HEK293 (cell line): ENCODE data around the gene PTPN12.

Experiments used
- CTCF ChIA-PET: fragments of 350-600 bp; formaldehyde crosslinking; extraction: SDS; loops from one replicate; lab custom pipeline; 2021; ENCODE audit warnings: antibody characterized with exemption; lab: Yijun Ruan, JAX
- POLR2A ChIA-PET: fragments of 300-600 bp; formaldehyde crosslinking; extraction: SDS; loops from one replicate; lab custom pipeline; 2020; ENCODE audit warnings: antibody characterized with exemption, inconsistent platforms; lab: Yijun Ruan, JAX
- H3K27ac ChIP-seq: fragments of 200-500 bp; sonication (Bioruptor generic); 2 replicates; pipeline ENCODE4 v1.5.1; 2014; ENCODE audit warnings: low read depth, low read length, control low read depth, inconsistent platforms; ENCODE audit errors: extremely low read depth
- H3K36me3 ChIP-seq, 2 experiments: fragments of 200-500 bp in 1 of 2; sonication (Bioruptor generic) in 1 of 2; 1 replicate in 1 of 2; 2 replicates in 1 of 2; pipeline ENCODE4 v1.5.1; 2014 to 2017; ENCODE audit warnings: inconsistent platforms in 2 of 2, low read length in 2 of 2; ENCODE audit not compliant: control insufficient read depth in 2 of 2, insufficient read depth in 1 of 2
- H3K4me1 ChIP-seq: fragments of 200-500 bp; sonication (Bioruptor generic); 2 replicates; pipeline ENCODE4 v1.5.1; 2014; ENCODE audit warnings: mild to moderate bottlenecking, low read length, inconsistent platforms; ENCODE audit not compliant: control insufficient read depth, insufficient read depth
- H3K4me3 ChIP-seq: 2 replicates; pipeline ENCODE4 v1.5.1; 2011; ENCODE audit warnings: low read depth, mild to moderate bottlenecking, control low read depth, low read length, moderate library complexity
- H3K9me3 ChIP-seq: fragments of 200-500 bp; sonication (Bioruptor generic); 2 replicates; pipeline ENCODE4 v1.5.1; 2014; ENCODE audit warnings: low read depth, low read length, inconsistent platforms; ENCODE audit not compliant: control insufficient read depth, insufficient read depth
- BCL6B ChIP-seq: fragments of 450-650 bp; formaldehyde crosslinking; IDR thresholded peaks from 2 replicates; pipeline ENCODE4 v1.5.1; 2017; ENCODE audit warnings: missing biosample characterization, missing genetic modification characterization
- EGR2 ChIP-seq: fragments of 450-650 bp; formaldehyde crosslinking; IDR thresholded peaks from 2 replicates; pipeline ENCODE4 v1.5.1; 2016; ENCODE audit warnings: low read depth, missing biosample characterization, missing genetic modification characterization
- GLI2 ChIP-seq: fragments of 450-650 bp; formaldehyde crosslinking; IDR thresholded peaks from 2 replicates; pipeline ENCODE4; 2017; ENCODE audit warnings: missing biosample characterization, missing genetic modification characterization, low read depth, borderline replicate concordance
- KLF16 ChIP-seq: fragments of 450-650 bp; formaldehyde crosslinking; IDR thresholded peaks from 2 replicates; pipeline ENCODE4 v1.5.1; 2017; ENCODE audit warnings: missing biosample characterization, missing genetic modification characterization
- KLF7 ChIP-seq: fragments of 450-650 bp; formaldehyde crosslinking; IDR thresholded peaks from 2 replicates; pipeline ENCODE4 v1.5.1; 2016; ENCODE audit warnings: missing biosample characterization, missing genetic modification characterization, borderline replicate concordance
- KLF8 ChIP-seq: fragments of 450-650 bp; formaldehyde crosslinking; IDR thresholded peaks from 2 replicates; pipeline ENCODE4 v1.5.1; 2016; ENCODE audit warnings: missing biosample characterization, missing genetic modification characterization
- SP2 ChIP-seq: fragments of 450-650 bp; formaldehyde crosslinking; IDR thresholded peaks from 2 replicates; pipeline ENCODE4 v1.5.1; 2016; ENCODE audit warnings: missing biosample characterization, missing genetic modification characterization
- ZBTB1 ChIP-seq: fragments of 450-650 bp; formaldehyde crosslinking; IDR thresholded peaks from 2 replicates; pipeline ENCODE4 v1.5.1; 2016; ENCODE audit warnings: missing biosample characterization, missing genetic modification characterization
- ZNF19 ChIP-seq: fragments of 450-650 bp; formaldehyde crosslinking; IDR thresholded peaks from 2 replicates; pipeline ENCODE4; 2016; ENCODE audit warnings: missing biosample characterization, missing genetic modification characterization, low read depth
- ZNF214 ChIP-seq: fragments of 450-650 bp; formaldehyde crosslinking; IDR thresholded peaks from 2 replicates; pipeline ENCODE4 v1.5.1; 2017; ENCODE audit warnings: missing biosample characterization, mild to moderate bottlenecking, missing genetic modification characterization, borderline replicate concordance
- ZNF335 ChIP-seq: fragments of 450-650 bp; formaldehyde crosslinking; conservative IDR thresholded peaks from 2 replicates; pipeline ENCODE4 v1.5.1; 2016; ENCODE audit warnings: missing biosample characterization, missing genetic modification characterization
- ZNF398 ChIP-seq: fragments of 450-650 bp; formaldehyde crosslinking; IDR thresholded peaks from 2 replicates; pipeline ENCODE4 v1.5.1; 2017; ENCODE audit warnings: missing biosample characterization, missing genetic modification characterization
- ZNF623 ChIP-seq: fragments of 450-650 bp; formaldehyde crosslinking; IDR thresholded peaks from 2 replicates; pipeline ENCODE4 v1.5.1; 2016; ENCODE audit warnings: missing biosample characterization, missing genetic modification characterization
- ZNF645 ChIP-seq: fragments of 450-650 bp; formaldehyde crosslinking; IDR thresholded peaks from 2 replicates; pipeline ENCODE4; 2016; ENCODE audit warnings: missing biosample characterization, missing genetic modification characterization
- ZNF664 ChIP-seq: fragments of 450-650 bp; formaldehyde crosslinking; IDR thresholded peaks from 2 replicates; pipeline ENCODE4 v1.5.1; 2016; ENCODE audit warnings: missing biosample characterization, missing genetic modification characterization
- ZNF768 ChIP-seq: fragments of 450-650 bp; formaldehyde crosslinking; IDR thresholded peaks from 2 replicates; pipeline ENCODE4 v1.5.1; 2018; ENCODE audit warnings: missing biosample characterization, mild to moderate bottlenecking, missing genetic modification characterization
- ZSCAN23 ChIP-seq: fragments of 450-650 bp; formaldehyde crosslinking; IDR thresholded peaks from 2 replicates; pipeline ENCODE4 v1.5.1; 2016; ENCODE audit warnings: missing biosample characterization, missing genetic modification characterization
- ZSCAN30 ChIP-seq: fragments of 450-650 bp; IDR thresholded peaks from 2 replicates; pipeline ENCODE4 v1.5.1; 2018; ENCODE audit warnings: missing biosample characterization, mild to moderate bottlenecking, missing genetic modification characterization, moderate library complexity
- TF ChIP-seq, protein P1 (sequence below): fragments of 450-650 bp; formaldehyde crosslinking; IDR thresholded peaks from 2 replicates; pipeline ENCODE4 v1.5.1; 2016; ENCODE audit warnings: missing biosample characterization, missing genetic modification characterization, borderline replicate concordance

Gene PTPN12

GRCh38 chr7:77488986-77489385, 48.1 kb upstream of the PTPN12 start:
- H3K4me1 ChIP-seq = no peaks in the 10 kb centered on the region
- no peaks in the 10 kb centered on the region for H3K9me3 ChIP-seq
- no peaks in the 10 kb centered on the region for H3K36me3 ChIP-seq
- H3K4me3 ChIP-seq = no peak overlapping the region
- TF ChIP-seq EGR2 (tag by site-specific recombination) = no peak
- TF ChIP-seq, protein P1, sequence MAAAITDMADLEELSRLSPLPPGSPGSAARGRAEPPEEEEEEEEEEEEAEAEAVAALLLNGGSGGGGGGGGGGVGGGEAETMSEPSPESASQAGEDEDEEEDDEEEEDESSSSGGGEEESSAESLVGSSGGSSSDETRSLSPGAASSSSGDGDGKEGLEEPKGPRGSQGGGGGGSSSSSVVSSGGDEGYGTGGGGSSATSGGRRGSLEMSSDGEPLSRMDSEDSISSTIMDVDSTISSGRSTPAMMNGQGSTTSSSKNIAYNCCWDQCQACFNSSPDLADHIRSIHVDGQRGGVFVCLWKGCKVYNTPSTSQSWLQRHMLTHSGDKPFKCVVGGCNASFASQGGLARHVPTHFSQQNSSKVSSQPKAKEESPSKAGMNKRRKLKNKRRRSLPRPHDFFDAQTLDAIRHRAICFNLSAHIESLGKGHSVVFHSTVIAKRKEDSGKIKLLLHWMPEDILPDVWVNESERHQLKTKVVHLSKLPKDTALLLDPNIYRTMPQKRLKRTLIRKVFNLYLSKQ (tag by site-specific recombination) = no peak
- ChIA-PET POLR2A (no interaction called here), CTCF (no interaction called here)
- H3K27ac ChIP-seq = no peak overlapping the region

DNA sequence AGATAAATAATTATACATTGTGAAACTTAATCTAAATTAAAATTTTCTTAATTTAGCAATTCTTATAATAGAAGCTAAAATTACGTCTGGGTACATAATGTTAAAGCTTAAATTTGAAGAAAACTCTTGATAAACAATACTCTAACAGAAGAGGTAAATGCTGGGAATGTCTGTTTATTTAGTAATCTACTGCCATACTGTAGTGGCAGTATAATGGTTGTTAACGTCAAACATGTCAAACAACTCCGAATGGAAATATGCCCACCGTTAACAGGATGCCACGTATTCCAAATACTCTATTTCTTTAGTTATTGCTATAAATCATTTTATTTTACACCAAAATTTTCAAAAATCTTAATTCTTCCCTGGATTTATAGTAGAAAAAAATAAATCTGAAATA, 40.0 kb upstream of the PTPN12 start:
- ChIA-PET POLR2A (no interaction called here), CTCF (no interaction called here)
- TF ChIP-seq ZNF664 (tag by site-specific recombination) (no peak), KLF8 (tag by site-specific recombination) (no peak)

GRCh38 chr7:77498659-77499379, 38.3 kb upstream of the PTPN12 start:
- POLR2A ChIA-PET = interaction anchor here (0.5 kb wide), 1 partner anchor 42 kb away, joined by 3 read pairs; no protein-coding TSS in a partner anchor
- peaks cover 5% of the 10 kb centered on the region; the same call in 1 of the 2 replicates for H3K4me1 ChIP-seq
- H3K27ac ChIP-seq = no peak overlapping the region
- no peaks in the 10 kb centered on the region for H3K36me3 ChIP-seq
- TF ChIP-seq ZNF214 (tag by site-specific recombination) (no peak), ZNF335 (peak; percentile 4; the same call in 1 of the 2 replicates), BCL6B (0 out of 2 replicates have a peak, but pooled peaks have one; percentile 35)
- TF ChIP-seq, all 188 proteins: peak for 2
- Histone ChIP-seq H3K9me3 (no peaks in the 10 kb centered on the region), H3K4me3 (no peak overlapping the region)
- CTCF ChIA-PET = no interaction called here

More for the DNA sequence above, 40.0 kb upstream of the PTPN12 start:
- Histone ChIP-seq H3K4me3 (no peak overlapping the region), H3K4me1 (peaks cover 5% of the 10 kb centered on the region; the same call in 1 of the 2 replicates), H3K9me3 (no peaks in the 10 kb centered on the region), H3K27ac (no peak overlapping the region), H3K36me3 (no peaks in the 10 kb centered on the region)

DNA sequence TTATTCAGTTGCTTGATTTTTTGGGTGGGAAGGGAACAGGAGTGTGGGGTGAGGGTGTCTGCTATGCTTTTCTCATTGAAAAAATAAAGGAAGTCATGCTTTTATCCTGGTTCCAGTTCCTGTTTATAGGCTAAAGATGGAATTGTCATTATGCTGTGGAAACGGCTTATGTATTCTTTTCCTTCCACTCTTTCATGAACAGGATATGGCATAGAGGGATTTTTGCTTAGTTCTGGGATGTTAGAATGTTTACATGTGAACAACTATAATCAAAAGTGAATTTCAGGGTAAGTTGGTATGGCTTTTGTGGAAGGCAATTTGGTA, 35.9 kb upstream of the PTPN12 start:
- H3K27ac ChIP-seq = no peak overlapping the region
- H3K9me3 ChIP-seq = no peaks in the 10 kb centered on the region
- ChIA-PET CTCF (no interaction called here), POLR2A (no interaction called here)
- peaks cover 5% of the 10 kb centered on the region; the same call in 1 of the 2 replicates for H3K4me1 ChIP-seq
- H3K4me3 ChIP-seq = no peak overlapping the region
- TF ChIP-seq ZBTB1 (no peak), ZNF19 (tag by site-specific recombination) (no peak), ZNF398 (no peak), ZNF768 (tag by site-specific recombination) (no peak), KLF16 (tag by site-specific recombination) (no peak), ZNF623 (no peak), ZNF664 (tag by site-specific recombination) (no peak), SP2 (tag by site-specific recombination) (no peak), ZNF645 (tag by site-specific recombination) (no peak), ZSCAN30 (no peak), KLF7 (no peak), ZSCAN23 (tag by site-specific recombination) (no peak), GLI2 (tag by site-specific recombination) (no peak)
- no peaks in the 10 kb centered on the region for H3K36me3 ChIP-seq
